Measurements from ENCODE around the gene TADA1.

GRCh38 chr1:166906647-166907046 lies 30.6 kb upstream of the TADA1 start:
- no peak for TF ChIP-seq CTCF (IDR thresholded peaks at IDR 0.05; ENCODE audit: borderline replicate concordance, extremely low read depth, low read length, poor library complexity, severe bottlenecking)
- TF ChIP-seq EZH2 (IDR thresholded peaks at IDR 0.05; ENCODE audit: borderline replicate concordance, low read depth, low read length, severe bottlenecking): no peak
